SJCRH30 (cell line): ENCODE measurements around the gene SUGP2. TPM values are rescaled to one million over a fixed set of nuclear protein-coding genes. Genes with fewer than 3 reads are reported as not detected.

Source experiments
- DNase-seq, 2 experiments: peaks; one replicate each; pipeline ENCODE4 v3.0.0-alpha.2; 2015 to 2020
- H3K27ac ChIP-seq: fragments of 250-450 bp; sonication (Bioruptor Pico); 2 replicates; pipeline ENCODE4 v1.5.1; 2020; ENCODE audit warnings: mild to moderate bottlenecking, moderate library complexity
- H3K27me3 ChIP-seq: fragments of 250-450 bp; sonication (Bioruptor Pico); 2 replicates; pipeline ENCODE4 v1.5.1; 2020; ENCODE audit warnings: mild to moderate bottlenecking, moderate library complexity
- H3K36me3 ChIP-seq: fragments of 250-450 bp; sonication (Bioruptor Pico); 2 replicates; pipeline ENCODE4 v1.5.1; 2020; ENCODE audit warnings: mild to moderate bottlenecking, moderate library complexity
- H3K4me1 ChIP-seq: fragments of 250-450 bp; sonication (Bioruptor Pico); 2 replicates; pipeline ENCODE4 v1.5.1; 2020; ENCODE audit warnings: mild to moderate bottlenecking, moderate library complexity
- H3K4me3 ChIP-seq: fragments of 250-450 bp; sonication (Bioruptor Pico); 2 replicates; pipeline ENCODE4 v1.5.1; 2020; ENCODE audit warnings: mild to moderate bottlenecking, moderate library complexity
- H3K9me3 ChIP-seq: fragments of 250-450 bp; sonication (Bioruptor Pico); replicated peaks from 2 replicates; pipeline ENCODE4 v1.5.1; 2020; ENCODE audit warnings: mild to moderate bottlenecking, moderate library complexity
- total RNA-seq: library from RNA; depleted of rRNA; stranded (reverse); fragments of >200 nt; shearing (Covaris generic); gene quantifications from 2 replicates; pipeline ENCODE4 v1.2.3, GENCODE V29; 2014

SUGP2 gene
- total RNA-seq, 1 experiment from 2014 or later = 57.4 TPM

DNA sequence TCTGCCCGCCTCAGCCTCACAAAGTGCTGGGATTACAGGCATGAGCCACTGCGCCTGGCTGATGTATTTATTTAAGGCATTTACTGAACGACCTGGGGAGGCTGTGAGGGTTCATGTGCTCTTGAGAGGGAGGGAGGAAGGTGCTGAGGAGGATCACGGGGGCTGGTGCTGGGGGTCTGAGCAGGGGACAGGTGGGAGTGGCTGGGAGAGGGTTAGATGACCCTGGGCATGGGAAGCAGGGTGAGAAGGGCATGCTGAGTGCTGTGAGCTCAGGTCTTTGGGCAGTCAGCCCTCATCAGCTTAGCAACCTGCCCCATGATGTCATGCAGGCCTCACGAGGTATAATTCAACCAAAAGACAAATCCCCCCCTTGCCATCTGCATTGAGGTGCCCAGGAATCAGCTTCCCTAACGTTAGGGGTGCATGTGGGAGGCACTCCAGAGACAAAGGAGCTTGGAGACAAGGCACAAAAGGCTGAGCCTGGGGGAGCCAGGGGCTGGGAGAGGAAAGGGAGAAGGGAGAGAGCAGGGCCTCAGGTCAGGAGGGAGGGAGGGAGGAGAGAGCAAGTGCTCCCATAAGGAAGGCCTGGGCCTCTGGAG, 36.4 kb downstream of the SUGP2 start:
- Histone ChIP-seq H3K4me3 (no peak overlapping the region), H3K36me3 (peaks cover 27% of the 10 kb centered on the region), H3K27ac (no peak overlapping the region), H3K27me3 (no peaks in the 10 kb centered on the region), H3K4me1 (peaks cover 12% of the 10 kb centered on the region; the same call in 1 of the 2 replicates), H3K9me3 (no peaks in the 10 kb centered on the region)
- DNase-seq = no peak

DNA sequence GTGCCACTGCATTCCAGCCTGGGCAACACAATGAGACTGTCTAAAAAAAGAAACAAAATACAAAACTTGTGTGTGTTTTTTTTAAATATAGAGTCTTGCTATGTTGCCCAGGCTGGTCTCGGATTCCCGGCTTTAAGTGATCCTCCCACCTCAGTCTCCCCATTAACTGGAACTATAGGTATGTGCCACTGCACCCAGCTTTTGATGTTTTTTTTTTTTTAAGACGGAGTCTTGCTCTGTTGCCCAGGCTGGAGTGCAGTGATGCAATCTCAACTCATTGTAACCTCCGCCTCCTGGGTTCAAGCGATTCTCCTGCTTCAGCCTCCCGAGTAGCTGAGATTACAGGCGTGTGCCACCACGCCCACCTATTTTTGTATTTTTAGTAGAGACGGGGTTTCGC, 37.0 kb downstream of the SUGP2 start:
- no peaks in the 10 kb centered on the region for H3K27me3 ChIP-seq

DNA sequence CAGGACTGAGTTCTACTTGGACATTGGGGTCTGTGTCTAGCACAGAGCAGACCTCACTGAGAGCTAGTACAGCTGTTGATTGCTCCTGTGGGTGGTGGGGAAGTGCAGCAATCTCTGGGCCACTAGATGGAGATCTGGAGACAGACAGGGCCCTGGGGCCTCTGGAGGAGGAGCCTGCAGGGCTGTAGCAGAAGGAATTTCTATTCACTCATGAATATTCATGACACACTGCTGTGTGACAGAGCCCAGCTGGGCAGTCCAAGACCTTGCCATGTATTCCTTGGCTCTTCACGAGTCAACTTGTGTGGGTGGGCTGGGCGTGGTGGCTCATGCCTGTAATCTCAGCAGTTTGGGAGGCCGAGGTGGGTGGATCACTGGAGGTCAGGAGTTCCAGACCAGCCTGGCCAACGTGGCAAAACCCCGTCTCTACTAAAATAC, 37.5 kb downstream of the SUGP2 start:
- no peak overlapping the region for H3K27ac ChIP-seq
- H3K9me3 ChIP-seq = no peaks in the 10 kb centered on the region
- peak; percentile 79 to 81 for DNase-seq
- H3K36me3 ChIP-seq = peaks cover 21% of the 10 kb centered on the region
- peaks cover 12% of the 10 kb centered on the region; the same call in 1 of the 2 replicates for H3K4me1 ChIP-seq
- H3K4me3 ChIP-seq = no peak overlapping the region
- H3K27me3 ChIP-seq = no peaks in the 10 kb centered on the region

More for the DNA sequence above, 37.0 kb downstream of the SUGP2 start:
- Histone ChIP-seq H3K4me1 (peaks cover 12% of the 10 kb centered on the region; the same call in 1 of the 2 replicates), H3K9me3 (no peaks in the 10 kb centered on the region), H3K36me3 (peaks cover 22% of the 10 kb centered on the region), H3K27ac (no peak overlapping the region), H3K4me3 (no peak overlapping the region)
- DNase-seq = no peak

DNA sequence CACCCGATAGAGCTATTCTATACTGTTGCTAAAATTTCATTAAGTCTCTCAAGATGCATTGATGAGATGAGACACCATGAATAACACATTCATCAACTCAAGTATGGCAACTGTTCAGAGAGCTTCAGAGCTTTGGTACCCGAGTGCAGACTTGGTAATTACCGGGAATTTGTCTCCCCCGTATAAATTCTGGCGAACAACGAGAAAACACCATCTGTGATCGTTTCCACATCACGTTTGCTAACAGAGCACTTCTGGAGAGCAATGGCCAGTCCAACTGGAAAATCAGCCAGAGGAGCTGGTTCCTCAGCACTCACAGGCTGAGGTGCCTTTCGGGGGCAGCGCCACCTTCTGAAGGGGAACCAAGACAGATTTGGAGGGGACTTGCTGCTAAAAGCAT, 40.2 kb downstream of the SUGP2 start:
- peaks cover 13% of the 10 kb centered on the region for H3K36me3 ChIP-seq

DNA sequence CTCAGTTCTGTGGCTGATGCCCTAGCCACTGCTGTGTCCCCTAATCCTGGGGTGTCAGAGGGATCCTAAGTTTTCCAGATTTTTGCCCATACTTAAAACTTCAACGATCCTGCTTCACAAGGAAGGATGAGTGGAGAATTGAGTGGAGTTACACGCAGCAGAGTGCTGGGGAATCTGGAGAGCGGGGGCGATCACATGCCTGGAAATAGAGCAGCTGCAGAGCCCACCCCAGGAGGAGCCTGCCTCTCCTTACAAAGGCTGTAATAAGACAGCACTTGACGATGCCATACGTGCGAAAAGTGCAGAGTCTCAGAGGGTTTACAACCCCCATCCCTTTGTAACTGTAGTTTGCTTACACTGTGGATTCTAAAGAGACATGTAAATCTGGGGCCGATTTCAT, 40.6 kb downstream of the SUGP2 start:
- DNase-seq = no peak

More for the DNA sequence above, 40.2 kb downstream of the SUGP2 start:
- Histone ChIP-seq H3K27me3 (no peaks in the 10 kb centered on the region), H3K4me3 (no peak overlapping the region), H3K4me1 (no peaks in the 10 kb centered on the region), H3K9me3 (no peaks in the 10 kb centered on the region), H3K27ac (no peak overlapping the region)
- no peak for DNase-seq

DNA sequence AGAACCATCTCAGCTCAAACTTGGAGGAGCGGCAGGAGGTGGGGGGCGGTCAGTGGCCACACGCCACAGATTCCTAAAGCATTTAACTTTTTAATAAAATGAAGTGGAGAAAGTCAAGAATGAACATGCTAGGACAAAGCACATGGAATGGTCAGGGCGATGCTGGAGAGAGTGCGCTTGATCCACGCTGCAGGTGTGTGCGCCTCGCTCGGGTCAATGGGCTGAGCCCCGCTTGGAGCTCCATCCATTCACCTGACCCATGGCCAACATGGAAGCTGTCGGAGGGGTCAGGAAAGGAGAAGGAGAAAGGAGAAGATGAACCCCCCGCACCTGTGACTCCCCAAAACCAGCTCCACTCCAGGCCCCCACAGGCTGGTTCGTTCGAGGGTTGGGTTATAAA, 41.8 kb downstream of the SUGP2 start:
- no peaks in the 10 kb centered on the region for H3K4me1 ChIP-seq
- DNase-seq = no peak
- H3K27me3 ChIP-seq = no peaks in the 10 kb centered on the region
- no peak overlapping the region for H3K27ac ChIP-seq
- no peak overlapping the region for H3K4me3 ChIP-seq
- H3K9me3 ChIP-seq = no peaks in the 10 kb centered on the region
- peaks cover 10% of the 10 kb centered on the region for H3K36me3 ChIP-seq

More for the DNA sequence above, 40.6 kb downstream of the SUGP2 start:
- H3K36me3 ChIP-seq = peaks cover 12% of the 10 kb centered on the region
- no peaks in the 10 kb centered on the region for H3K4me1 ChIP-seq
- H3K4me3 ChIP-seq = no peak overlapping the region
- no peaks in the 10 kb centered on the region for H3K27me3 ChIP-seq
- H3K27ac ChIP-seq = no peak overlapping the region
- H3K9me3 ChIP-seq = no peaks in the 10 kb centered on the region

DNA sequence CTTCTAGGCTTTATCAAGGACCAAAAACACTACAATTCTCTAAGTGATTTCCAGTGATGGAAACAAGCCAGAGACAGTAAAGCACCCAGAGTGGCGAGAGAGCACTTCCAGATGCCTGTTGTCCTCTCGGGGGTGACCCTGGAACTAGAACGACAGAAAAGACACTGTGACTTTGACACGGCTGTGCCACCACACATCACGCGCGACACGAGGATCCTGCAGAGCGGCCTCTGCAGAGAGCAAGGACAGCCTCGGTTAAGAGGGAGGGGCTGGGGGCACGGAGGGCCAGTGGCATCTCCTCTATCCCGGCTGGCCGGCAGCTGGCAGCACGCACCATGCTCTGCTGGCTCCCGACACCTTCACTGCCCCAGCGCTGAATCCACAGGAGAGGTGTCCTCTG, 42.3 kb downstream of the SUGP2 start:
- Histone ChIP-seq H3K4me1 (no peaks in the 10 kb centered on the region), H3K36me3 (peaks cover 10% of the 10 kb centered on the region), H3K27ac (no peak overlapping the region), H3K27me3 (no peaks in the 10 kb centered on the region), H3K4me3 (no peak overlapping the region), H3K9me3 (no peaks in the 10 kb centered on the region)
- no peak for DNase-seq

DNA sequence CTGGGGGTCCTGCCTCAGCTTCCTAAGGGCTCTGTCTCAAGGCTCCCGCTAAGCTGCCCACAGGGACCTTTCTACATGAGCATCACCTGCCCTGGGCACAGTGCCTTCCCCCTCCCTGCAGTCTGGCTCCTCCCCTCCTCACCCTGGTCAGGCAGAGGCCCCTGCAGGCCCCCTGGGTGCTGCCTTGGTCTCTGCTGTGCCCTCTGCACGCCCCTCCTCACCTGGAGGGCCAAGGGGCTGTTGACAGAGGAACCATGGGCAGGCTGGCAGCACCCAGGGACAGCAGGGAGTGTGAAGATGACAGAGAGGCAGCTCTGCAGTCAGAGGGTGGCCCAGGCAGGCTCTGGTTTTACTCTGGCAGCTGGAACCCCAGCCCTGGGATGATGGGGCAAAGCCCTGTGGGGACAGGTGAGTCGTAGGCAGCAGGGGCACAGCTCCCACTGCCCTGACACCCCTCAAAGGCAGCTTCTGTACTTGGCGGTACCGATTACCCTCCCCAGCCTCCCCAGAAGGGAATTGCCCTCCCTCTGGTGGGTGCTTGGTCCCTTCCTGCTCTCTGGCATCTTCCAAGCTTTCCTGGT, 43.1 kb downstream of the SUGP2 start:
- Histone ChIP-seq H3K9me3 (no peaks in the 10 kb centered on the region), H3K4me1 (no peaks in the 10 kb centered on the region), H3K4me3 (no peak overlapping the region), H3K27ac (no peak overlapping the region), H3K36me3 (peaks cover 10% of the 10 kb centered on the region), H3K27me3 (no peaks in the 10 kb centered on the region)
- no peak for DNase-seq

DNA sequence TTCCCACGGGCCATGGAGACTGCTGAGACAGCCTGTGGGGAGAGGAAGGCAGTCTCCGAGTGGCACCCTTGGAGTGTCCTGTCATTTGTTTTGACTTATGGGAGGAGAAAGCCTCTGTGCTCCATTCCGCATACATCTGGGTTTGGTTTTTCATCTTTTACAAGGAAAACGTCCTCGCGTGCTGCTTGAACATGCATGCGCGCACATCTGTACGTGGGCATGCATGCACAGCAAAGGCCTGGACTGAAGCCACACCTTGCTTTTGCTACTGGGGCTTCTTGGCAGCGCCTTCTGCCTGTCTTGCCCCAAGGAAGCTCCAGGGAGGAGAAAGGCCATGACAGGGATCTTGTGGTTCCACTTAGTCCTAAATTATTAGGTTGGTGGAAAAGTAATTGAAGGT, 44.0 kb downstream of the SUGP2 start:
- Histone ChIP-seq H3K36me3 (peaks cover 5% of the 10 kb centered on the region), H3K4me1 (no peaks in the 10 kb centered on the region)

DNA sequence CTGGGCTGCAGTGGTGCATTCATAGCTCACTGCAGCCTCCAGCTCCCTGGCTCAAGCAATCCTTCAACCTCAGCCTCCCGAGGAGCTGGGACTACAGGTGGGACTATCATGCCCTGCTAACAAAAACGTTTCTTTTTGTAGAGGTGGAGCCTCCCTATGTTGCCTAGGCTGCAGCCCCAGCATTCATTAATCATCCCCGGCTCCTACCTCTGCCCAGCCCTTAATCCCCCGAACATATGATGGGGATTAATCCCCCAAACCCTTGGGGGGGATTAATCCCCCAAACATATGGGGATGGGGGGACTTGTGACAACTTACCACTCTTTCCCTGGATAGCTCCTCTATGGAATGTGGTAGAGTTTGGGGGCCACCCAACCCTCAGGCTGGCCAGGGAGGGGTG, 45.9 kb downstream of the SUGP2 start:
- H3K9me3 ChIP-seq = no peaks in the 10 kb centered on the region
- no peak overlapping the region for H3K27ac ChIP-seq
- DNase-seq = no peak
- no peaks in the 10 kb centered on the region for H3K36me3 ChIP-seq
- peaks cover 3% of the 10 kb centered on the region for H3K27me3 ChIP-seq
- no peak overlapping the region for H3K4me3 ChIP-seq
- no peaks in the 10 kb centered on the region for H3K4me1 ChIP-seq

More for the DNA sequence above, 44.0 kb downstream of the SUGP2 start:
- Histone ChIP-seq H3K27ac (no peak overlapping the region), H3K4me3 (no peak overlapping the region), H3K27me3 (peaks cover under 1% of the 10 kb centered on the region), H3K9me3 (no peaks in the 10 kb centered on the region)
- no peak for DNase-seq

DNA sequence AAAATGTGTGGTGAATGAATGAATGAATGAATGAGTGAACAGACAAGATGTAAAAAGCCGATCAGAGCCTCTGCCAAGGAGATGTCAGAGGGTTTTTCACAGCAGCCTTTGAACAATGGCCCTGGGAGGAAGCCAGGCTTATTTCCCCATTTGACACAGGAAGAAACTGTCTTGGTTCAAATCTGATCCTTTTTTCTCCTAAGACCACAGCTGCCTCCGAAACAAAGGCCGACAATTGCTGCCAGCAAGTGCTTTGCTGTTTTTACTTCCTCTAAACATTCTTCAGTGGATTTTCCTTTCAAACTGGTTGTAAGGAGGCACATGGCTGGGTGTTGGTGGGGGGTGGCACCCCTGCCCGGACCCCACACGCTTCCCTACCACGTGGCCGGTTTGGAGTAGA, 48.1 kb downstream of the SUGP2 start:
- peak in 1 of 2 experiments; percentile 32 for DNase-seq
- Histone ChIP-seq H3K9me3 (no peaks in the 10 kb centered on the region), H3K4me1 (no peaks in the 10 kb centered on the region), H3K36me3 (no peaks in the 10 kb centered on the region), H3K27ac (no peak overlapping the region), H3K27me3 (peaks cover 8% of the 10 kb centered on the region), H3K4me3 (no peak overlapping the region)

DNA sequence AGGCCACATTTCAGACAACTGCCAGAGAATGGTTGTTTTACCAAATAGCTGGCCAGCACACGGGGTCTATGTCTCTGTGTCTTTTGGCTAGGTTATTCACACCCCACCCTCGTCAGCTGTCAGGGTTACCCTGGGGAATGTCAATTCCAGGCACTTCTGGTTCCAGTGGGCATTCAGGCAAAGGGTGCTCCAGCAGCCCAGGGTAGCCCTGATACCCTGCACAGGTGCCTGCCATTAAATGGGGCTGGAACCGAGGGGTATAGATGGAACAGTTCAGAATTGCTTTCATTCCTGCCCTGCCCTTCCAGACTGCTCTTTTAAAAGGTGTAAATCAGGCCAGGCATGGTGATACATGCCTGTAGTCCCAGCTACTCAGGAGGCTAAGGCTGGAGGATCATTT, 49.1 kb downstream of the SUGP2 start:
- no peaks in the 10 kb centered on the region for H3K36me3 ChIP-seq
- H3K4me1 ChIP-seq = no peaks in the 10 kb centered on the region
- DNase-seq = no peak
- no peaks in the 10 kb centered on the region for H3K9me3 ChIP-seq
- no peak overlapping the region for H3K4me3 ChIP-seq
- H3K27ac ChIP-seq = no peak overlapping the region
- H3K27me3 ChIP-seq = peaks cover 8% of the 10 kb centered on the region

DNA sequence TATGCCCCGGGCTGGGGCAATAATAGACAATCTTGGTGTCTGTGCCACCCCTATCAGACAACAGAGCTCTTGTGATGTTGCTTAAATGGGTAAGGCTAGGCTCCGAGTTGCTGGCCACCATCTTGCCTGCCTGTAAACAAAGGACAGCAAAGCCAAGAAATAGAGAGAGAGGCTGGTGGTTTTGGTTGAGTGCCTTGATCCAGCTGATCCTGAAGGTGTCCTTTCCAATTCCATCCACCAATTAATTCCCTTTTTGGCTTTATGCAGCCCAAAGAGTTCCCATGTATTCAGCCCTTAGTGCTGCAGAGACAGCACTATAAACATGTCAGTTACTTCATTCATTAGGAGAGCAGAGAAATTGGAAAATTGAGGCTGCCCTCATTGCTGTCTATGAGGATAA, 50.6 kb downstream of the SUGP2 start:
- Histone ChIP-seq H3K27me3 (peaks cover 8% of the 10 kb centered on the region), H3K9me3 (no peaks in the 10 kb centered on the region), H3K4me1 (no peaks in the 10 kb centered on the region), H3K4me3 (no peak overlapping the region), H3K36me3 (no peaks in the 10 kb centered on the region), H3K27ac (no peak overlapping the region)
- no peak for DNase-seq

DNA sequence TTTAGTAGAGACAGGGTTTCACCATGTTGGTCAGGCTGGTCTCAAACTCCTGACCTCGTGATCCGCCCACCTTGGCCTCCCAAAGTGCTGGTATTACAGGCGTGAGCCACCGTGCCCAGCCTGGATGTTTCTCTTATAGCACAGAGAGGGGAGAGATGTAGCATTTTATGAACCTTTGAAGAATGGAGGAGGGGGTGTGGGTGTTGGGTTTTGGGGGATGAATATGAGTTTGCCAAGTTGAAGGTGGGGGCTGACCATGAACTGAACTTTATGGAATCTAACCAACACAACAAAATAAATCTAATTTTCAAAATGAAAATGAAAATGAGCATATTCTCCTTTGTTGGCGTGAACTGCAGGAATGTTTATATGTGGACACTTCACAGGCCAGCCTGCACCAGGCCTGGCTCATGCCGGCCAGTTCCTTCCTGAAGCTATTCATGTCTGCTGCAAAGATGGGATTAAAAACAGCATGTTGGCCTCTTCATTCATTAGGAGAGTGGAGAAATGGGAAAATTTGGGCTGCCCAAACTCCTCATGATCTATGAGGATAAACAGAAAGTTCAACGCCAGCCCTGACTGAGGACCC, 52.8 kb downstream of the SUGP2 start:
- no peak for DNase-seq
- Histone ChIP-seq H3K4me3 (no peak overlapping the region), H3K27ac (no peak overlapping the region), H3K4me1 (no peaks in the 10 kb centered on the region), H3K27me3 (peaks cover 8% of the 10 kb centered on the region), H3K9me3 (no peaks in the 10 kb centered on the region), H3K36me3 (no peaks in the 10 kb centered on the region)

DNA sequence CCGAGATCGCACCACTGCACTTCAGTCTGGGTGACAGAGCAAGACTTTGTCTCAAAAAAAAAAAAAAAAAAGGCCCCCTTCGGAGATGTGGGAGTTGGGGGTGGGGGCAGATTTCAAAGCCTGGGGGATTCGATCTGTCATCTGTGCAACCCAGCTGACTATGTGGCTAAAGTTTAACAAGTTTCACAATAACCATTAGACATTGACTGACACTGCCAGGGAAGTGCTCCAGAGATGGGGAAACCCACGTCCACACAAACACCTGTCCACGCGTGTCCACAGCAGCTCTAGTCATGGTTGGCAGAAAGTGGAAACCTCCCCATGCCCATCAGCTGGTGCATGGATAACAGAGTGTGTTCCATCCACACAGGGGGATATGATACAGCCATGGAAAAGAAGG, 54.7 kb downstream of the SUGP2 start:
- H3K36me3 ChIP-seq = no peaks in the 10 kb centered on the region
- H3K4me1 ChIP-seq = no peaks in the 10 kb centered on the region
- no peaks in the 10 kb centered on the region for H3K9me3 ChIP-seq
- no peak for DNase-seq
- H3K4me3 ChIP-seq = no peak overlapping the region
- H3K27me3 ChIP-seq = peaks cover 5% of the 10 kb centered on the region; the same call in 1 of the 2 replicates
- no peak overlapping the region for H3K27ac ChIP-seq
